ENCODE results near the gene ZNF578. TPM values are rescaled to one million over a fixed set of nuclear protein-coding genes. Genes with fewer than 3 reads are reported as not detected.

Gene ZNF578
- total and polyA plus RNA-seq, 9 of the 15 experiments (the other 6 are each of a cell fraction or from before 2014, with no cell fraction given): 0.05 to 0.29 (median 0.15) TPM

DNA sequence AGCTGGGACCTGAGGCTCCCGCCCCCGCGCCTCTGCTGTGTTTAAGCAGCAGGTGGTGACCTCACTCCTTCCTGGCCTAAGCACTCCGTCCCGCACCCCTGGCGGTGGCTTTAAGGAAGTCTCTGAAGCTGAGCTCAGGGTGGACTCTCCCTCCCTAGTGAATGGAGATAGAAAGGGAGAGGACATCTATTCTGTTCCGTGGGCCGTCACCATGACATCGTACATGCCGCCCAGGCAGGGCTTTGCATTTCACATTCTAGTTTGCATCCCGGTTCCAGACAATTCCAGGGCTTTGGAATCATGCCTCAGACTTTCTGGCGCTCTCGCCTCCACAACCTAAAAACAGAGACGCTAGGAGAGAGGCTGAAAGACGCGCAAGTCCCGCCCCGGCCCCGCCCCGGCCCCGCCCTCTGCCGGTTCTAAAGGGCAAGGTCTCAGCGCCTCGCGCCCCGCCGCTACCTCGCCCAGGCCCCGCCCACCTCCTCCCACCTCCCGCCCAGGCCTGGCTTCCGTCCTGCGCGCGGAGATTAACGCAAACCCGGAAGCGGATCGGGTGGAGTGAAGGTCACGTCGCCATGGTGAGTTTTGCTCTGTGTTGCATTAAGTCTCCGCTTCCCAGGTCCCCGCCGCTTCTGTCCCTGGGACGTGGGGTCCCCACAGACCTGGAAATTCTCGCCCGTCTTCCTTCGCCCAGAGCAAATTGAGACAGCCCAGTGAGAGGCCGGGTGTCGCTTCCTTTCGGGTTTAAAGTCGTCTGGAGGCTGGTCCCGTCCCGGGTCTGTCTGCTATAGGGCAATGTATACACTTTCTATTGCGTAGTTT is 74.0 kb downstream of the ZNF578 start, which contains the start of gene ZNF808 (continued):
- TF ChIP-seq PTRF (tag; IDR thresholded peaks at IDR 0.05) (no peak), HNRNPH1 (optimal IDR thresholded peaks at IDR 0.05; ENCODE audit: low read depth, low read length) (no peak), TRIM24 (IDR thresholded peaks at IDR 0.05) (no peak; a peak in 1 of 4 replicates), GMEB1 (CRISPR knock-in tag; IDR thresholded peaks at IDR 0.05) (no peak; the same call in 1 of the 2 replicates), ASH1L (IDR thresholded peaks at IDR 0.05; ENCODE audit: borderline replicate concordance, low read depth, partially characterized antibody) (no peak), ZNF239 (CRISPR knock-in tag; IDR thresholded peaks at IDR 0.05) (no peak), CREM (IDR thresholded peaks at IDR 0.05; ENCODE audit: low read depth) (peak; percentile 75; the same call in 1 of the 2 replicates), BCL6 (CRISPR knock-in tag; IDR thresholded peaks at IDR 0.05) (no peak), ADNP (tag; IDR thresholded peaks at IDR 0.05) (no peak), ZNF3 (CRISPR knock-in tag; IDR thresholded peaks at IDR 0.05) (no peak), PCBP2 (IDR thresholded peaks at IDR 0.05; ENCODE audit: low read depth, low read length, poor library complexity, severe bottlenecking) (no peak), ZNF75A (CRISPR knock-in tag; IDR thresholded peaks at IDR 0.05) (no peak), USF2 (CRISPR knock-in tag; IDR thresholded peaks at IDR 0.05) (no peak), TARDBP (IDR thresholded peaks at IDR 0.05) (no peak), ARHGAP35 (IDR thresholded peaks at IDR 0.05; ENCODE audit: partially characterized antibody) (no peak), ZNF41 (CRISPR knock-in tag; conservative IDR thresholded peaks at IDR 0.05) (no peak)
- TF ChIP-seq, protein P1, sequence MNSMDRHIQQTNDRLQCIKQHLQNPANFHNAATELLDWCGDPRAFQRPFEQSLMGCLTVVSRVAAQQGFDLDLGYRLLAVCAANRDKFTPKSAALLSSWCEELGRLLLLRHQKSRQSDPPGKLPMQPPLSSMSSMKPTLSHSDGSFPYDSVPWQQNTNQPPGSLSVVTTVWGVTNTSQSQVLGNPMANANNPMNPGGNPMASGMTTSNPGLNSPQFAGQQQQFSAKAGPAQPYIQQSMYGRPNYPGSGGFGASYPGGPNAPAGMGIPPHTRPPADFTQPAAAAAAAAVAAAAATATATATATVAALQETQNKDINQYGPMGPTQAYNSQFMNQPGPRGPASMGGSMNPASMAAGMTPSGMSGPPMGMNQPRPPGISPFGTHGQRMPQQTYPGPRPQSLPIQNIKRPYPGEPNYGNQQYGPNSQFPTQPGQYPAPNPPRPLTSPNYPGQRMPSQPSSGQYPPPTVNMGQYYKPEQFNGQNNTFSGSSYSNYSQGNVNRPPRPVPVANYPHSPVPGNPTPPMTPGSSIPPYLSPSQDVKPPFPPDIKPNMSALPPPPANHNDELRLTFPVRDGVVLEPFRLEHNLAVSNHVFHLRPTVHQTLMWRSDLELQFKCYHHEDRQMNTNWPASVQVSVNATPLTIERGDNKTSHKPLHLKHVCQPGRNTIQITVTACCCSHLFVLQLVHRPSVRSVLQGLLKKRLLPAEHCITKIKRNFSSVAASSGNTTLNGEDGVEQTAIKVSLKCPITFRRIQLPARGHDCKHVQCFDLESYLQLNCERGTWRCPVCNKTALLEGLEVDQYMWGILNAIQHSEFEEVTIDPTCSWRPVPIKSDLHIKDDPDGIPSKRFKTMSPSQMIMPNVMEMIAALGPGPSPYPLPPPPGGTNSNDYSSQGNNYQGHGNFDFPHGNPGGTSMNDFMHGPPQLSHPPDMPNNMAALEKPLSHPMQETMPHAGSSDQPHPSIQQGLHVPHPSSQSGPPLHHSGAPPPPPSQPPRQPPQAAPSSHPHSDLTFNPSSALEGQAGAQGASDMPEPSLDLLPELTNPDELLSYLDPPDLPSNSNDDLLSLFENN (IDR thresholded peaks at IDR 0.05; ENCODE audit: low read depth in 2 of 2, low read length in 2 of 2): no peak
- TF ChIP-seq, protein P2, sequence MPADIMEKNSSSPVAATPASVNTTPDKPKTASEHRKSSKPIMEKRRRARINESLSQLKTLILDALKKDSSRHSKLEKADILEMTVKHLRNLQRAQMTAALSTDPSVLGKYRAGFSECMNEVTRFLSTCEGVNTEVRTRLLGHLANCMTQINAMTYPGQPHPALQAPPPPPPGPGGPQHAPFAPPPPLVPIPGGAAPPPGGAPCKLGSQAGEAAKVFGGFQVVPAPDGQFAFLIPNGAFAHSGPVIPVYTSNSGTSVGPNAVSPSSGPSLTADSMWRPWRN (IDR thresholded peaks at IDR 0.05; ENCODE audit: low read depth): no peak
- TF ChIP-seq, protein P3, sequence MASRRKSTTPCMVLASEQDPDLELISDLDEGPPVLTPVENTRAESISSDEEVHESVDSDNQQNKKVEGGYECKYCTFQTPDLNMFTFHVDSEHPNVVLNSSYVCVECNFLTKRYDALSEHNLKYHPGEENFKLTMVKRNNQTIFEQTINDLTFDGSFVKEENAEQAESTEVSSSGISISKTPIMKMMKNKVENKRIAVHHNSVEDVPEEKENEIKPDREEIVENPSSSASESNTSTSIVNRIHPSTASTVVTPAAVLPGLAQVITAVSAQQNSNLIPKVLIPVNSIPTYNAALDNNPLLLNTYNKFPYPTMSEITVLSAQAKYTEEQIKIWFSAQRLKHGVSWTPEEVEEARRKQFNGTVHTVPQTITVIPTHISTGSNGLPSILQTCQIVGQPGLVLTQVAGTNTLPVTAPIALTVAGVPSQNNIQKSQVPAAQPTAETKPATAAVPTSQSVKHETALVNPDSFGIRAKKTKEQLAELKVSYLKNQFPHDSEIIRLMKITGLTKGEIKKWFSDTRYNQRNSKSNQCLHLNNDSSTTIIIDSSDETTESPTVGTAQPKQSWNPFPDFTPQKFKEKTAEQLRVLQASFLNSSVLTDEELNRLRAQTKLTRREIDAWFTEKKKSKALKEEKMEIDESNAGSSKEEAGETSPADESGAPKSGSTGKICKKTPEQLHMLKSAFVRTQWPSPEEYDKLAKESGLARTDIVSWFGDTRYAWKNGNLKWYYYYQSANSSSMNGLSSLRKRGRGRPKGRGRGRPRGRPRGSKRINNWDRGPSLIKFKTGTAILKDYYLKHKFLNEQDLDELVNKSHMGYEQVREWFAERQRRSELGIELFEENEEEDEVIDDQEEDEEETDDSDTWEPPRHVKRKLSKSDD (conservative IDR thresholded peaks at IDR 0.05; ENCODE audit: low read length): no peak
